ENCODE data around the gene XYLT1. TPM values are rescaled to one million over a fixed set of nuclear protein-coding genes. Genes with fewer than 3 reads are reported as not detected.

Gene XYLT1
- total RNA-seq, 2 donors from 2014 or later = 6.0 to 15.2 TPM

GRCh38 chr16:17228708-17229055 is 242.1 kb downstream of the XYLT1 start:
- ATAC-seq (no peak), DNase-seq (no peak)
- no peaks in the 10 kb centered on the region for H3K9me3 ChIP-seq
- no peaks in the 10 kb centered on the region for H3K36me3 ChIP-seq (replicated peaks in 1 of 2; ENCODE audit: insufficient read depth in 1 of 2, low read depth in 2 of 2)
- no peak overlapping the region for H3K4me3 ChIP-seq
- H3K4me1 ChIP-seq = peaks cover 27% of the 10 kb centered on the region
- H3K27ac ChIP-seq = no peak overlapping the region
- 96 to 100% methylated on average over 1 of the region's 1 CpG for WGBS, 2 donors
- TF ChIP-seq CTCF (IDR thresholded peaks at IDR 0.05) (no peak), POLR2A (IDR thresholded peaks at IDR 0.05) (no peak)
- H3K27me3 ChIP-seq = no peaks in the 10 kb centered on the region
- intact Hi-C loops (cut with DNase I) = no loop called here

GRCh38 chr16:17228048-17228707 is 242.6 kb downstream of the XYLT1 start:
- no peak overlapping the region for H3K4me3 ChIP-seq
- no peak overlapping the region for H3K27ac ChIP-seq
- ATAC-seq (no peak), DNase-seq (no peak)
- no peaks in the 10 kb centered on the region for H3K36me3 ChIP-seq (replicated peaks in 1 of 2; ENCODE audit: insufficient read depth in 1 of 2, low read depth in 2 of 2)
- 84 to 85% methylated on average over 7 of the region's 7 CpGs for WGBS, 2 donors
- peaks cover 32% of the 10 kb centered on the region for H3K4me1 ChIP-seq
- TF ChIP-seq POLR2A (IDR thresholded peaks at IDR 0.05) (no peak), CTCF (IDR thresholded peaks at IDR 0.05) (no peak)
- H3K27me3 ChIP-seq = no peaks in the 10 kb centered on the region
- H3K9me3 ChIP-seq = no peaks in the 10 kb centered on the region
- intact Hi-C loops (cut with DNase I) = no loop called here

- H3K36me3 ChIP-seq (replicated peaks in 1 of 2; ENCODE audit: insufficient read depth in 1 of 2, low read depth in 2 of 2) = no peaks in the 10 kb centered on the region
- WGBS, 2 donors = 75 to 76% methylated on average over 2 of the region's 2 CpGs
- peaks cover 41% of the 10 kb centered on the region for H3K4me1 ChIP-seq
- H3K27me3 ChIP-seq = no peaks in the 10 kb centered on the region
- intact Hi-C loops (cut with DNase I) = no loop called here
- no peaks in the 10 kb centered on the region for H3K9me3 ChIP-seq
- H3K4me3 ChIP-seq = no peak overlapping the region
- TF ChIP-seq CTCF (IDR thresholded peaks at IDR 0.05) (no peak), POLR2A (IDR thresholded peaks at IDR 0.05) (no peak)
- ATAC-seq (no peak), DNase-seq (no peak)
- H3K27ac ChIP-seq = peak overlapping the region in 1 of 4 donors; percentile 7
These were observed 243.5 kb downstream of the XYLT1 start for GRCh38 chr16:17227278-17227677.

- no peaks in the 10 kb centered on the region for H3K36me3 ChIP-seq (replicated peaks in 1 of 2; ENCODE audit: insufficient read depth in 1 of 2, low read depth in 2 of 2)
- WGBS, 2 donors = 36 to 37% methylated on average over 7 of the region's 7 CpGs
- H3K9me3 ChIP-seq = no peaks in the 10 kb centered on the region
- TF ChIP-seq POLR2A (IDR thresholded peaks at IDR 0.05) (no peak), CTCF (IDR thresholded peaks at IDR 0.05) (no peak)
- DNase-seq = no peak
- no peak for ATAC-seq
- peaks cover 41% of the 10 kb centered on the region for H3K4me1 ChIP-seq
- intact Hi-C loops (cut with DNase I) = no loop called here
- no peak overlapping the region for H3K4me3 ChIP-seq
- H3K27ac ChIP-seq = peak overlapping the region; percentile 47 to 84 (median 68)
- H3K27me3 ChIP-seq = no peaks in the 10 kb centered on the region
These were observed 245.2 kb downstream of the XYLT1 start for GRCh38 chr16:17225541-17225940.

GRCh38 chr16:17224879-17225281 is 245.9 kb downstream of the XYLT1 start:
- Histone ChIP-seq H3K4me3 (no peak overlapping the region), H3K36me3 (replicated peaks in 1 of 2; ENCODE audit: insufficient read depth in 1 of 2, low read depth in 2 of 2) (no peaks in the 10 kb centered on the region), H3K27ac (peak overlapping the region; percentile 47 to 84 (median 68)), H3K9me3 (no peaks in the 10 kb centered on the region), H3K27me3 (no peaks in the 10 kb centered on the region), H3K4me1 (peaks cover 41% of the 10 kb centered on the region)
- ATAC-seq (peak; percentile 87), DNase-seq (peak; percentile 69 to 89 (median 75))
- intact Hi-C loops (cut with DNase I) = no loop called here
- TF ChIP-seq POLR2A (IDR thresholded peaks at IDR 0.05) = no peak
- peak in 3 of 7 experiments; percentile 10 to 31 (median 24) for TF ChIP-seq CTCF (IDR thresholded peaks at IDR 0.05)
- 2 to 3% methylated on average over 4 of the region's 4 CpGs for WGBS, 2 donors
